Measurements from ENCODE around the gene ASH1L.

GRCh38 chr1:155562581-155563376, at the start of gene ASH1L:
- TF ChIP-seq MYC (IDR thresholded peaks at IDR 0.05; ENCODE audit: low read depth, low read length) (peak; percentile 39), CTCF (IDR thresholded peaks at IDR 0.05; ENCODE audit: low read depth, low read length) (no peak)
